ENCODE measurements around the gene CHTF8. TPM values are rescaled to one million over a fixed set of nuclear protein-coding genes. Genes with fewer than 3 reads are reported as not detected.

CHTF8 gene
- polyA plus RNA-seq, 1 of the 3 experiments (the other 2 are of a cell fraction), result 83.0 TPM

DNA sequence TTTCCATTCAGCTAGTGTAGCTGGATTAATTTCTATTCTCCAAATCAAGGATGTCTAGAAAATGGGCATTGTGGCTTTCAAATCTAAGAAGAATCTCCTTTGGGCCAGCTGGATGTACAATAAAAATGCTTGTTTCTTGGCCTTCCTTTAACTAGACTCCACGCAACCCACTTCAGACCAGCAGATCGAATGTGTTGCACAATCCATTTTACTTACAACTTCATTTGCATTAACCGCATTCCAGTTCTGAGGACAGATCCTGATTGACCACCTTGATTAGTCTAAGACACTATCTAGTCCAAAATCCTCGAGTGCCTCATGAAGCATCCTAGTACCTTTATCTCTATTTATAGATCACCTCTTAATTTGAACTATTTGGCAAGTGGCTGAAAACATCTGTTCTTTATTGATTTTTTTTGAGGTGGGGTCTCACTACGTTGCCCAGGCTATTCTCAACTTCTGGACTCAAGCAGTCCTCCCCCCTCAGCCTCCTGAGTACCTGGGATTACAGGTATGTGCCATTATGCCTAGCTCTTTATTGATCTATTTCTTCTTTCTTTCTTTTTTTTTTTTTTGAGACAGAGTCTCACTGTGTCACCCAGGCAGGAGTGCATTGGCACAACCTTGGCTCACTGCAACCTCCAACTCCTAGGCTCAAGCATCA is 47.2 kb downstream of the CHTF8 start:
- no peaks in the 10 kb centered on the region for H3K27me3 ChIP-seq (ENCODE audit: insufficient read depth)
- H3F3A ChIP-seq (replicated peaks; ENCODE audit: insufficient read depth), result peaks cover 7% of the 10 kb centered on the region
- ChIA-PET POLR2A (interaction anchor here (0.6 kb wide), 1 partner anchor 151 kb away, joined by 3 read pairs; no protein-coding TSS in a partner anchor), CTCF (interaction anchor here (0.6 to 1.3 kb wide), 4 partner anchors 12 to 499 kb away, joined by 3 to 4 read pairs (median 4); no protein-coding TSS in a partner anchor)
- H3K79me2 ChIP-seq (ENCODE audit: insufficient read depth), result no peaks in the 10 kb centered on the region
- H3K27ac ChIP-seq (ENCODE audit: low read depth in 2 of 2, low read length in 1 of 2), result peak overlapping the region in 1 of 2 experiments; percentile 40; a peak in 1 of 4 replicates
- WGBS (ENCODE audit: low lambda C conversion rate), result 94% methylated on average over 5 of the region's 5 CpGs
- H3K4me2 ChIP-seq, result no peak overlapping the region
- no peaks in the 10 kb centered on the region for H4K20me1 ChIP-seq (ENCODE audit: insufficient read depth)
- no peak for TF ChIP-seq NFIC (IDR thresholded peaks at IDR 0.05; ENCODE audit: borderline replicate concordance)
- TF ChIP-seq MEF2A (IDR thresholded peaks at IDR 0.05; ENCODE audit: borderline replicate concordance, low read depth), result no peak
- TF ChIP-seq, protein P1, sequence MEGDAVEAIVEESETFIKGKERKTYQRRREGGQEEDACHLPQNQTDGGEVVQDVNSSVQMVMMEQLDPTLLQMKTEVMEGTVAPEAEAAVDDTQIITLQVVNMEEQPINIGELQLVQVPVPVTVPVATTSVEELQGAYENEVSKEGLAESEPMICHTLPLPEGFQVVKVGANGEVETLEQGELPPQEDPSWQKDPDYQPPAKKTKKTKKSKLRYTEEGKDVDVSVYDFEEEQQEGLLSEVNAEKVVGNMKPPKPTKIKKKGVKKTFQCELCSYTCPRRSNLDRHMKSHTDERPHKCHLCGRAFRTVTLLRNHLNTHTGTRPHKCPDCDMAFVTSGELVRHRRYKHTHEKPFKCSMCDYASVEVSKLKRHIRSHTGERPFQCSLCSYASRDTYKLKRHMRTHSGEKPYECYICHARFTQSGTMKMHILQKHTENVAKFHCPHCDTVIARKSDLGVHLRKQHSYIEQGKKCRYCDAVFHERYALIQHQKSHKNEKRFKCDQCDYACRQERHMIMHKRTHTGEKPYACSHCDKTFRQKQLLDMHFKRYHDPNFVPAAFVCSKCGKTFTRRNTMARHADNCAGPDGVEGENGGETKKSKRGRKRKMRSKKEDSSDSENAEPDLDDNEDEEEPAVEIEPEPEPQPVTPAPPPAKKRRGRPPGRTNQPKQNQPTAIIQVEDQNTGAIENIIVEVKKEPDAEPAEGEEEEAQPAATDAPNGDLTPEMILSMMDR (IDR thresholded peaks at IDR 0.05), result no peak
- no peak for TF ChIP-seq FOXM1 (IDR thresholded peaks at IDR 0.05; ENCODE audit: low read depth)
- TF ChIP-seq, protein P2, sequence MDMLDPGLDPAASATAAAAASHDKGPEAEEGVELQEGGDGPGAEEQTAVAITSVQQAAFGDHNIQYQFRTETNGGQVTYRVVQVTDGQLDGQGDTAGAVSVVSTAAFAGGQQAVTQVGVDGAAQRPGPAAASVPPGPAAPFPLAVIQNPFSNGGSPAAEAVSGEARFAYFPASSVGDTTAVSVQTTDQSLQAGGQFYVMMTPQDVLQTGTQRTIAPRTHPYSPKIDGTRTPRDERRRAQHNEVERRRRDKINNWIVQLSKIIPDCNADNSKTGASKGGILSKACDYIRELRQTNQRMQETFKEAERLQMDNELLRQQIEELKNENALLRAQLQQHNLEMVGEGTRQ (IDR thresholded peaks at IDR 0.05; ENCODE audit: borderline replicate concordance, low read depth, low read length), result no peak
- TF ChIP-seq RCOR1 (IDR thresholded peaks at IDR 0.05; ENCODE audit: low read length), result no peak
- TF ChIP-seq SIN3A (IDR thresholded peaks at IDR 0.05; ENCODE audit: borderline replicate concordance, low read depth, low read length), result no peak
- no peak for TF ChIP-seq FOSL2 (IDR thresholded peaks at IDR 0.05; ENCODE audit: borderline replicate concordance, low read depth)
- TF ChIP-seq MXI1 (IDR thresholded peaks at IDR 0.05; ENCODE audit: low read depth, low read length), result no peak
- no peak for TF ChIP-seq GATA2 (CRISPR knock-in tag; IDR thresholded peaks at IDR 0.05)
- no peak for TF ChIP-seq GABPA (IDR thresholded peaks at IDR 0.05; ENCODE audit: low read depth)
- H3K9me2 ChIP-seq, result no peaks in the 10 kb centered on the region
- no peak overlapping the region for H3K9ac ChIP-seq
- H2AFZ ChIP-seq (ENCODE audit: low read depth), result no peak overlapping the region
- H3K4me1 ChIP-seq (ENCODE audit: control insufficient read depth in 1 of 2, insufficient read depth in 2 of 2, low read depth in 1 of 2, low read length in 1 of 2), result peaks cover 11 to 12% of the 10 kb centered on the region in 2 experiments; a peak in 3 of 4 replicates
- no peak overlapping the region for H3K4me3 ChIP-seq (ENCODE audit: low read depth in 2 of 2, low read length in 1 of 2)
- no peak for DNase-seq
- H3K9me3 ChIP-seq, result no peaks in the 10 kb centered on the region
- H3K36me3 ChIP-seq (replicated peaks in 1 of 2; ENCODE audit: control insufficient read depth in 1 of 2, insufficient read depth in 2 of 2, low read length in 1 of 2), result no peaks in the 10 kb centered on the region

DNA sequence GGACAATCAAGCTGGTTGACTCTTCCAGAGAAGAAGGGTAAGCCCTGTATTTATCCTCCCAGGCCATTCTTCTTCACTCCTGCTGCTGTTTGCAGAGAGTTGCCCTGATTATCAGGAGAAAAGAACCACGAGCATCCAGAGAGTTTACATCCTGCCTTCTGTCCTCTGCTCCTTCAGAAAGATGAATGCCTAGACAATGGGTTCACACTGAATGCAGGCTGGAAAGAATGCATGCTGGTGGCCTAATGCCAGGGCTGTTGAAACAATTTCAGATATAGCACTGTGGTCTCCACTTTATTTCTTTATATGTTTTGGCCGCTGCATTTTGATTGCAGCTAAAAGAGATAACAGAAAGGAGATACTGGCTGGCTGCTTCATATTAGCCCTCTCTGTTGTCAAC is 48.1 kb downstream of the CHTF8 start:
- WGBS (ENCODE audit: low lambda C conversion rate), result 50% methylated on average over 2 of the region's 2 CpGs
- H3K9ac ChIP-seq, result no peak overlapping the region
- CTCF ChIA-PET, result interaction anchor here (1.0 to 1.3 kb wide), 3 partner anchors 12 to 182 kb away, joined by 3 to 4 read pairs (median 4); no protein-coding TSS in a partner anchor
- H3K4me2 ChIP-seq, result peak overlapping the region; percentile 59
- no peaks in the 10 kb centered on the region for H3K9me3 ChIP-seq
- peaks cover 7% of the 10 kb centered on the region for H3F3A ChIP-seq (replicated peaks; ENCODE audit: insufficient read depth)
- H4K20me1 ChIP-seq (ENCODE audit: insufficient read depth), result no peaks in the 10 kb centered on the region
- no peaks in the 10 kb centered on the region for H3K9me2 ChIP-seq
- no peak overlapping the region for H3K4me3 ChIP-seq (ENCODE audit: low read depth in 2 of 2, low read length in 1 of 2)
- H2AFZ ChIP-seq (ENCODE audit: low read depth), result no peak overlapping the region
- no peaks in the 10 kb centered on the region for H3K79me2 ChIP-seq (ENCODE audit: insufficient read depth)
- no peaks in the 10 kb centered on the region for H3K27me3 ChIP-seq (ENCODE audit: insufficient read depth)
- no peak for DNase-seq
- H3K36me3 ChIP-seq (replicated peaks in 1 of 2; ENCODE audit: control insufficient read depth in 1 of 2, insufficient read depth in 2 of 2, low read length in 1 of 2), result no peaks in the 10 kb centered on the region
- peaks cover 4 to 11% of the 10 kb centered on the region in 2 experiments; a peak in 3 of 4 replicates for H3K4me1 ChIP-seq (ENCODE audit: control insufficient read depth in 1 of 2, insufficient read depth in 2 of 2, low read depth in 1 of 2, low read length in 1 of 2)
- TF ChIP-seq TCF12 (IDR thresholded peaks at IDR 0.05) (0 out of 2 replicates have a peak, but pooled peaks have one; percentile 8), FOSL2 (IDR thresholded peaks at IDR 0.05; ENCODE audit: borderline replicate concordance, low read depth) (peak; percentile 3; the same call in 1 of the 2 replicates), GATA2 (CRISPR knock-in tag; IDR thresholded peaks at IDR 0.05) (no peak)
- peak overlapping the region in 1 of 2 experiments; percentile 40; a peak in 2 of 4 replicates for H3K27ac ChIP-seq (ENCODE audit: low read depth in 2 of 2, low read length in 1 of 2)
- POLR2A ChIA-PET, result no interaction called here

All from SK-N-SH (cell line).